SK-N-SH (cell line): ENCODE results near the gene SLC30A2. TPM values are rescaled to one million over a fixed set of nuclear protein-coding genes. Genes with fewer than 3 reads are reported as not detected.

Source experiments
- CTCF ChIA-PET: fragments of 300-600, 350-600 bp; formaldehyde crosslinking; extraction: SDS; loops from one replicate; lab custom pipeline; 2021; lab: Yijun Ruan, JAX
- POLR2A ChIA-PET: fragments of 350-600 bp; sonication (Branson Sonifier 250); formaldehyde crosslinking; extraction: SDS; loops from one replicate; lab custom pipeline; 2020; ENCODE audit warnings: antibody characterized with exemption, inconsistent platforms; lab: Yijun Ruan, JAX
- DNase-seq: peaks from one replicate; pipeline ENCODE4 v3.0.0; 2012
- H2AFZ ChIP-seq: fragments of 200-600 bp; sonication (generic); 2 replicates; pipeline ENCODE4 v1.8.1; 2016; ENCODE audit warnings: antibody characterized with exemption, mild to moderate bottlenecking, low read depth
- H3F3A ChIP-seq: fragments of 200-600 bp; sonication (generic); replicated peaks from 2 replicates; pipeline ENCODE3; 2016; ENCODE audit warnings: antibody characterized with exemption, mild to moderate bottlenecking; ENCODE audit not compliant: insufficient read depth
- H3K27ac ChIP-seq, 2 experiments: fragments of 200-500 bp in 1 of 2; fragments of 200-600 bp in 1 of 2; sonication (Bioruptor generic) in 1 of 2; sonication (generic), shearing (Covaris generic) in 1 of 2; 2 replicates each; pipeline versions ENCODE4 v1.5.1 to v1.6.1; 2014 to 2016; ENCODE audit warnings: low read depth in 2 of 2, inconsistent platforms in 1 of 2, low read length in 1 of 2, mild to moderate bottlenecking in 1 of 2, mixed read lengths in 1 of 2
- H3K27me3 ChIP-seq: fragments of 200-600 bp; sonication (generic), shearing (Covaris generic); 2 replicates; pipeline ENCODE4 v1.6.1; 2016; ENCODE audit warnings: mixed run types; ENCODE audit not compliant: insufficient read depth
- H3K36me3 ChIP-seq, 2 experiments: fragments of 200-500 bp in 1 of 2; fragments of 200-600 bp in 1 of 2; sonication (Bioruptor generic) in 1 of 2; sonication (generic) in 1 of 2; replicated peaks in 1 of 2; 2 replicates each; pipeline versions ENCODE3 to v1.5.1; 2014 to 2016; ENCODE audit warnings: low read length in 1 of 2, mild to moderate bottlenecking in 1 of 2; ENCODE audit not compliant: insufficient read depth in 2 of 2, control insufficient read depth in 1 of 2
- H3K4me1 ChIP-seq, 2 experiments: fragments of 200-500 bp in 1 of 2; fragments of 200-600 bp in 1 of 2; sonication (Bioruptor generic) in 1 of 2; sonication (generic), shearing (Covaris generic) in 1 of 2; 2 replicates each; pipeline versions ENCODE4 v1.5.1 to v1.6.1; 2014 to 2016; ENCODE audit warnings: low read depth in 1 of 2, low read length in 1 of 2, mixed run types in 1 of 2; ENCODE audit not compliant: insufficient read depth in 2 of 2, control insufficient read depth in 1 of 2
- H3K4me2 ChIP-seq: fragments of 200-600 bp; sonication (generic), shearing (Covaris generic); 2 replicates; pipeline ENCODE4 v1.6.1; 2017; ENCODE audit warnings: mixed run types
- H3K4me3 ChIP-seq, 2 experiments: fragments of 200-500 bp in 1 of 2; fragments of 200-600 bp in 1 of 2; sonication (Bioruptor generic) in 1 of 2; sonication (generic), shearing (Covaris generic) in 1 of 2; 2 replicates each; pipeline versions ENCODE4 v1.5.1 to v1.8.1; 2014 to 2016; ENCODE audit warnings: low read depth in 2 of 2, inconsistent platforms in 1 of 2, low read length in 1 of 2, mild to moderate bottlenecking in 1 of 2, mixed read lengths in 1 of 2, moderate library complexity in 1 of 2
- H3K79me2 ChIP-seq: fragments of 200-600 bp; sonication (generic); 2 replicates; pipeline ENCODE4 v1.8.1; 2017; ENCODE audit warnings: mild to moderate bottlenecking; ENCODE audit not compliant: insufficient read depth
- H3K9ac ChIP-seq: fragments of 200-600 bp; sonication (generic); 2 replicates; pipeline ENCODE4 v1.6.1; 2017; ENCODE audit warnings: mixed run types
- H3K9me2 ChIP-seq: fragments of 200-600 bp; sonication (generic); 2 replicates; pipeline ENCODE4 v1.6.1; 2017; ENCODE audit warnings: mixed run types
- H3K9me3 ChIP-seq: fragments of 200-600 bp; sonication (generic); 2 replicates; pipeline ENCODE4 v1.6.1; 2017; ENCODE audit warnings: mixed run types, mild to moderate bottlenecking, moderate library complexity
- H4K20me1 ChIP-seq: fragments of 200-600 bp; sonication (generic); 2 replicates; pipeline ENCODE4 v1.6.1; 2017; ENCODE audit warnings: mild to moderate bottlenecking, mixed run types; ENCODE audit not compliant: insufficient read depth
- CHD2 ChIP-seq: fragments of 150-350 bp; IDR thresholded peaks from 2 replicates; pipeline ENCODE4 v1.6.1; 2018; ENCODE audit warnings: low read length; ENCODE audit not compliant: partially characterized antibody
- FOSL2 ChIP-seq: IDR thresholded peaks from 2 replicates; pipeline ENCODE4 v1.4.0; 2012; ENCODE audit warnings: low read depth, mild to moderate bottlenecking, moderate library complexity, borderline replicate concordance
- FOXM1 ChIP-seq: IDR thresholded peaks from 2 replicates; pipeline ENCODE4 v1.4.0; 2012; ENCODE audit warnings: low read depth, mild to moderate bottlenecking
- GATA2 ChIP-seq: sonication (generic); formaldehyde crosslinking; IDR thresholded peaks from 2 replicates; pipeline ENCODE4 v1.5.0; 2020; ENCODE audit warnings: mild to moderate bottlenecking, missing genetic modification reagents
- JUND ChIP-seq: IDR thresholded peaks from 2 replicates; pipeline ENCODE4 v1.4.0; 2012
- NRF1 ChIP-seq: IDR thresholded peaks from 2 replicates; pipeline ENCODE4 v1.6.1; 2012; ENCODE audit warnings: low read depth, mild to moderate bottlenecking, low read length
- POLR2AphosphoS5 ChIP-seq: IDR thresholded peaks from 2 replicates; pipeline ENCODE4 v1.6.1; 2012; ENCODE audit warnings: low read depth, low read length
- RCOR1 ChIP-seq: fragments of 150-350 bp; IDR thresholded peaks from 2 replicates; pipeline ENCODE4 v1.6.1; 2017; ENCODE audit warnings: antibody characterized with exemption, low read length
- RFX5 ChIP-seq: IDR thresholded peaks from 2 replicates; pipeline ENCODE4 v1.6.1; 2012; ENCODE audit warnings: mild to moderate bottlenecking, improper control_type of control experiment, low read length
- RXRA ChIP-seq: IDR thresholded peaks from 2 replicates; pipeline ENCODE4 v1.4.0; 2012; ENCODE audit warnings: low read depth, mild to moderate bottlenecking, borderline replicate concordance
- SIN3A ChIP-seq: IDR thresholded peaks from 2 replicates; pipeline ENCODE4 v1.6.1; 2012; ENCODE audit warnings: low read depth, mild to moderate bottlenecking, low read length, moderate library complexity, borderline replicate concordance
- TAF1 ChIP-seq: IDR thresholded peaks from 2 replicates; pipeline ENCODE4 v1.6.1; 2012; ENCODE audit warnings: low read depth, mild to moderate bottlenecking, low read length, moderate library complexity, borderline replicate concordance
- TEAD4 ChIP-seq: IDR thresholded peaks from 2 replicates; pipeline ENCODE4 v1.4.0; 2012; ENCODE audit warnings: mild to moderate bottlenecking, borderline replicate concordance; ENCODE audit not compliant: insufficient read depth
- USF1 ChIP-seq: IDR thresholded peaks from 2 replicates; pipeline ENCODE4 v1.4.0; 2012; ENCODE audit warnings: low read depth, borderline replicate concordance
- ZBTB33 ChIP-seq: IDR thresholded peaks from 2 replicates; pipeline ENCODE4 v1.4.0; 2012; ENCODE audit warnings: low read depth, borderline replicate concordance
- WGBS: methylation state at CpG from one replicate; pipeline ENCODE4 v1.1.6; 2017; ENCODE audit warnings: low lambda C conversion rate; 5-methylcytosine and 5-hydroxymethylcytosine counted together
- polyA plus RNA-seq, 3 experiments: library from polyadenylated mRNA; depleted of rRNA; stranded (reverse); fragments of >200 nt; gene quantifications; 2 replicates each; pipeline ENCODE4 v1.2.3, GENCODE V29; 2012

The SLC30A2 gene
- polyA plus RNA-seq, 1 of the 3 experiments (the other 2 are of a cell fraction) = not detected

- Histone ChIP-seq H4K20me1 (no peaks in the 10 kb centered on the region), H3K79me2 (no peaks in the 10 kb centered on the region), H3K9me3 (no peaks in the 10 kb centered on the region), H3K4me3 (no peak overlapping the region), H3F3A (no peaks in the 10 kb centered on the region), H3K27ac (no peak overlapping the region), H3K27me3 (no peaks in the 10 kb centered on the region), H2AFZ (no peak overlapping the region), H3K4me1 (peaks cover 0 to 5% of the 10 kb centered on the region in 2 experiments; a peak in 1 of 4 replicates), H3K4me2 (no peak overlapping the region), H3K9me2 (no peaks in the 10 kb centered on the region), H3K9ac (no peak overlapping the region), H3K36me3 (no peaks in the 10 kb centered on the region)
- CTCF ChIA-PET = interaction anchor here (1.1 to 1.5 kb wide), 2 partner anchors 8 to 17 kb away, joined by 3 to 11 read pairs; no protein-coding TSS in a partner anchor
- no peak for TF ChIP-seq RFX5
- no peak for TF ChIP-seq TAF1
- no peak for TF ChIP-seq SIN3A
- TF ChIP-seq CHD2 = no peak
- TF ChIP-seq GATA2 (CRISPR knock-in tag) = no peak
- no peak for TF ChIP-seq JUND
- TF ChIP-seq USF1 = no peak
- no peak for TF ChIP-seq NRF1
- TF ChIP-seq FOSL2 = no peak
- POLR2A ChIA-PET = no interaction called here
- DNase-seq = no peak
- WGBS = 16% methylated on average over 2 of the region's 3 CpGs
These were observed 18.0 kb downstream of the SLC30A2 start for GRCh38 chr1:26027716-26028489.

GRCh38 chr1:26025517-26025916 is 20.4 kb downstream of the SLC30A2 start:
- no peak overlapping the region for H3K9ac ChIP-seq
- DNase-seq = no peak
- no peak overlapping the region for H2AFZ ChIP-seq
- H3K4me3 ChIP-seq = no peak overlapping the region
- H3K27ac ChIP-seq = no peak overlapping the region
- H3K9me3 ChIP-seq = no peaks in the 10 kb centered on the region
- H3K36me3 ChIP-seq = no peaks in the 10 kb centered on the region
- H3K9me2 ChIP-seq = no peaks in the 10 kb centered on the region
- no peaks in the 10 kb centered on the region for H3K27me3 ChIP-seq
- H3K79me2 ChIP-seq = no peaks in the 10 kb centered on the region
- CTCF ChIA-PET = interaction anchor here (1.5 kb wide), 1 partner anchor 9 kb away, joined by 4 read pairs; no protein-coding TSS in a partner anchor
- H4K20me1 ChIP-seq = no peaks in the 10 kb centered on the region
- TF ChIP-seq JUND (no peak), NRF1 (no peak), POLR2AphosphoS5 (no peak), GATA2 (CRISPR knock-in tag) (no peak), FOXM1 (no peak), TEAD4 (no peak), RXRA (no peak), RCOR1 (no peak), ZBTB33 (no peak)
- WGBS = 71% methylated on average over 5 of the region's 5 CpGs
- H3K4me1 ChIP-seq = peaks cover 0 to 28% of the 10 kb centered on the region in 2 experiments; a peak in 1 of 4 replicates
- no peak overlapping the region for H3K4me2 ChIP-seq
- no peaks in the 10 kb centered on the region for H3F3A ChIP-seq
- POLR2A ChIA-PET = no interaction called here
